Stimulated activated naive CD8-positive, alpha-beta T cell treated with anti-CD3 and anti-CD28 coated beads, Interleukin-15, Interleukin-2, amounts not matched to agents 100 U/mL and 50 U/mL, for 24 hours (primary cell): ENCODE measurements around the gene DPYD.
A peak's percentile ranks its signal among the peaks of the same experiment; 100 is the strongest.

Source experiments
- ATAC-seq: fragments of 150-1000 bp; cut with Tn5 transposase; one replicate; pipeline ENCODE4 v1.10.0; 2021
- DNase-seq: peaks from one replicate; pipeline ENCODE4 v3.0.0; 2021

The DPYD gene

DNA sequence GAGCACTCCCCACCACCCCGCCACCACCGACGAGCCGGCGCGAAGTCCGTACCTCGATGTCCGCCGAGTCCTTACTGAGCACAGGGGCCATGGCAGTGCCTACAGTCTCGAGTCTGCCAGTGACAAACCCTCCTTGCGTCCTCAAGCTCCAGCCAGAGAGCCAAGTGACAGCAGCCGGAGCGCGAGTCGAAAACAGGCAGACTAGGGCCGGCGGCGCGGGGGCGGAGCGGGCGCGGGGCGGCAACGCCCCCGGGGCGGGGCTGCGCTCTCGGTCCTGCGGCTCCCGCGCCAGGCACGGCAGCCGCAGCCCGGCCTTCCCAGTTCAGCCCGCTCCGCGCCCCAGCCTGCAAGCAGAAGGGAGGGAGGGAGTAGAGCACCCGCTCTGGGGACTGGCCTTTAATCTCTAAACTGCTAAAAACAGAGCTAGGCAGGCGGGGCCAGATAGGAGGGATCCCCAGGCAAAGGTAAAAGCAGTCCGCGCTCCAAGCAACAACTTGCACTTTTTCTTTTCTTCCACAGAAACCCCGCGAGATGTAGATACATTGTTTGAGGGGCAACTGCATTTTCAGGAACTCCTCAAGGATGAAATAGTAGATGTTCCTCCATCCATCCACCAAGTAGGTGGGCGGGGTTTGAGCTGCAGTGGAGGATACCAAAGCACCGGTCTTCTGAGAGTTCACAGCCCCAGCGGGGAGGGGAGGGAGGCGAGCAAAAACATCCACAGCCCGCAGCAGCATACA, at the start of gene DPYD:
Gene DPYD, minus strand, starts transcription at position 203 of the 740 bp plus-strand sequence. Its CDS starts 112 bp downstream, at position 91.
- ATAC-seq: peak; percentile 94
- DNase-seq: peak; percentile 86

DNA sequence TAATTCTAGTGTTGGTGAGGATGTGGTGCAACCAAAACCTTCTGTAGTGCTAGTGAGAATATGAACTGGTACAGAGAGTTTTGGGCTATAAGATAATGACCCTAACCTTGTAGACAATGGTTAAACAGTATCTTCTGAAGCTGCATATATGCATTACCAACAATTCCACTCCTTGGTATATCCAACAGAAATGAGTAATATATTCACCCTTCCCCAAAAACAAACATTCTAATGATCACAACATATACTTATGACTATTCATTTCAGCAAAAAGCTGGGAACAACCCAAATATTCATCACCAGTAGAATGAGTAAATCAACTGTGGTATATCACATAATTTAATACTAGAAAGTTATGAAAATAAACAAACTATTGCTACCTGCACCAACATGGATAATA, 39.6 kb upstream of the DPYD start:
- DNase-seq: no peak
- ATAC-seq: no peak

DNA sequence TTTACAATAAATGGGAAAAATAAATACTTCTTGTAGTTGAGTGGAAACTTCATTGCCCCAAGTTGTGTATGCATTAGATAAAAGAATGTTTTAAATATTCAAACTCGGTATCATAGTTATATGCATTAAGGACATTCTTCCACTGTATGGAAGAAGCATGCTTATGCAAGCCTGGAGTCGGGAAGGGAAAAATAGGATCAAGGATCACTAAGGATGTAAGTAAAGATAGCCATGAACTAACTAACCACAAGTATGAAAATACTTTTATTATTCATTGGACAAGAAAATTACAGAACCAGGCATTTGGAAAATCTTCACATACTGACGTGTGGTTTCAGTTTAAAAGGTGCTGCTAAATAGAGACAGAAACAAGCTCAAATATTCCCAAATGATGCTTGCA, 26.9 kb upstream of the DPYD start:
- DNase-seq: no peak
- ATAC-seq: no peak

DNA sequence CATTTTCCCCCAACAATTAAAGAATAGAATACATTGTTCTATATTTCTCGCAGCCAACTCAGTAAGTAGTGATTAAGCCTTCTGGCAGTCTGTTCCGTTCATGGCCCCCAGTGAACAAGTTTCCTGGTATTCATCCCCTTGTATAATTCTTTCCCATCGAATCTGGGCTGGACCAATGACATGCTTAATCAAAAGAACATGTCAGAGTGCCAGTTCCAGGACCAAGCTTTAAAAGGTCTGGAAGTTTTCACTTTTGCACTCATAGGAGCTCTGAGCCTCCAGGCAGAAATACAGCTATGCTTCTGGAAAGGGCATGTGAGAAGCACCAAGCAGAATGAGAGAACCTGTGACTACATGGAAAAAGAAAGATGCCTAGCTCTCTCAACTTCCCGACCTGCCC, 22.5 kb upstream of the DPYD start:
- no peak for DNase-seq
- no peak for ATAC-seq

DNA sequence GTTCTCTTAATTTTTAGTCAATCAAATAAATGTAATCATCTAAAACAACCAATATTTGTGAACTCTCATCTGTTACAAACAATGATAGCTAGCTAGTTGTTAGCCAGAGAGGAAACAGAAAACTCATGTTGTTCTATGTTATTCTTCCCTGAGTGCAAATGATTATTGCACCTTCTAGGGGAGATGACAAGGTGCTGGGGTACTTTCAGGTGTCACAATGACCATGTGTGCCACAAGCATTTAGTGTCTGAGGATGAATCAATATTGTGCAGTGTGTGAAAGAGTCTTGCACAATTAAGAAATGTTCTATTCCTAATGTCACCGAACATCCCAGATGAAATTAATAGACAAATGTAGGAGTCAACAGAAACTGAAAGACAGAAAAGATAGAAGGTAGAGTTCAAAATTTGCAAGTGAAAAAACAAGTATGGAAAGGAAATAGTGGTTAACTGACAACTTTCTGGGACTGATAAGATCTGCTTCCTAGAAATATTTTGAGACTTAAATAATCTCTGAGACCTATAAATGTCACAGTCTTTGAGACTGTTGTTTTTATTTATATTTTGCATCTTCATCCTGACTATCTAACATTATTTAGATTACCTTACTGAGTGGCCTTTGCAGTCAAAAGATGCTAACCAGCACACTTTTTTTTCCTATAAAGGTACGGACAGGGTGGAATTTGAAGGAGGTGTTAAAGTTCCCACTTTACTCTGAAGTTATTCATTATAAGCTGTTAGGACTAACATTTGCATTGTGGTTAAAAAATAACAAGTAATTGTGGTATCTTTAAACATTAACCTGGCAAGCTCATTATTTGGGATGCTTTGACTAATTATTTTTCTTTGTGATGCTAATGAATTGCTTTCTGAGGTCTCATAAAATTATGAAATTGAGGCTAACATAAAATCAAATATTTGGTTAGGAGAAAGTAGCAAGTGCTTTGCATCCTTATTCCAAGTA, 21.6 kb upstream of the DPYD start:
- peak; percentile 28 for ATAC-seq
- no peak for DNase-seq

DNA sequence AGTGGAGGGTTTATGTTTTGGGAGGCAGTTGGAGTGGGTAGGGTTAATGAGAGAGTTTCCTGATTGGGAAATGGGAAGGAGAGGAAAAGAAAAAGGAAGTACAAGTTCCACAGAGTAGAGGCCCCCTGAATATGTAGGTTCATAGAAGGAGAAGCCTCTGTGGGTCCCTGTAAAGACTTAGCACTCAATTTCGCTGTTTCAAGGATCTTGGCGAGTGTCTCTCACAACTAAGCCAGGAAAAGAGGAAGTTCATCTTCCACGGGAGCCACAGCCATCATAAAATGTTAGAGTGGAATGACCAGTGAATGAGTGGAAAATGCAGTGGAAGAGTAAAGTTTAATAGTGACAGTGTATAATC, 17.4 kb upstream of the DPYD start:
- no peak for ATAC-seq
- DNase-seq: no peak

DNA sequence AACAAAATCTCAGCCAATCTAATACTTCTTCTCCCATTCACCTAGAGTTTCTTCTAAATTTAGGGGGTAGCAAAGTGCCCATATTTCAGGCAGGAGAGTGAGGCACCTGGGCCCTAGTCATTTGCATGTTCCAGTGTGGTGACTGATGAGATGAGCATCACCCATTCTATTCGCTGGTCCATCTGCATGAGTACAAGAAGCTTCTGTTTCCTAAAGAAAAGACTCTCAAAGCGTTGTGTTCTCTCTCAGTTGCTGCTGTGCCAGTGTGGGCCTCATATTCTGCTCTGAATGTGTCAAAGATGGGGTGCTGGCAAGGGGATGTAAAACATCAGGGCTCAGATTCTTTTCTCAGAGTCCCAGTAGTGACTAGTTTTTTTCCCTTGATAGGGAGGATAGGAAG, 16.1 kb upstream of the DPYD start:
- no peak for DNase-seq
- no peak for ATAC-seq

DNA sequence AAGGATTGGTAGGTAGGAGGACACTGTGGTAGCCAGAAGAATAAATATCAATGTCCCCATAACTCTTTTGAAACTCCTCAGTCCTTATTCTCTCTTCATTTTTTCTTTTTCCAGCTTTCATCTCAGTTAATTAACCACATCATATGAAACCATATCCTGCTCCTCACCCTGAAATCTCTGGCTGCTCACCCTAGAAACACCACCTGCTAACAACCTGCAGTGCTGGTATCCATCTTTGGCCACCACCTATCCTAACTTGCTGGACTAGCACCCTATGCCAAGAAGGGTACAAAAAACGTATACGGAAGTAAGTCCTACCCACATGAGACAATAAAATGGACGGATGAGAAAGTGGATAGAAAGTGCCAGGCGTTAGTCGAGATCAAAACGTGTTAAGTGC, 13.7 kb upstream of the DPYD start:
- ATAC-seq: no peak

DNA sequence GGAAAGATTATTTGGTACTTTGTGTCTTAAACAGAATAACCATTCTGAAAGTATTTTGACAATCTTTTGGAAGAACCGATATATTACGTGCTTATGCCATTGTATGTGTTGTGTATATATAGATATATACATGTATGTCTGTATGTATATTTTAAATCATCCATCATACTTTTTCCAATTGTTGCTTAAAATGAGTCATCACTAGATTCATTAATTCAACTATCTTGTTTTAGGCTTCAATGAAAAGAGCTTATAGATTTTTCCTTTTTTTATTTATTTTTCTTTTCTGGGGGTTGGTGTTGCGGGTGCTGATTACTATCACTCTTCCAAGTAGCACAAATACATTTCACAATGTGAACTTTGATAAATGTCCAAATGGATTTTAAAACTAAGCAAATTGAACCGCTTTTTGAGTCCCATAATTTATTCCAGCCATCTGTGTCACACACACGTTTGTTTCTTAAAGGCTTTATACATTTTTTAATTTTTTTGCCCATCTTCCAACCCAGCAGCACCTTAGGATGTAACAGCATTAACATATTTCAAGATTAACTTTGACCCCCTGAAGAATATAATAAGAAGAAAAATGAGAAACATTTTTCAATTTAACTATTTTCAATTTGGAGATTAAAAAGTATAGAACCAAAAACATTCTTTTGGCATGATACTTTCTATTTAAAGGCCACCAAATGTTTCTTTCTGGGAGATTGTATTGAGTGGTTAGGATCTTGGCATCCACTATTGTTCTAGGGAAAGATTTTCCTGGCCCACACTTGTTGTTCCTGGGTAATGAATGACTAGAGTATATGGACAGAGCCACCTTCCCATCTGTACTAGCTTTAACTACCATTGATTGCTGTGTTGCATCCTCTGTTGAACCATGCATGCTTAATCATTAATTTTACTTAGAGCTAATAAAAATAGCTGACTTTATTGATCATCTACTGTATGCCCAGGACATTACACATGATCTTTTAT, 9.3 kb upstream of the DPYD start:
- no peak for DNase-seq
- no peak for ATAC-seq

More for the DNA sequence above, 13.7 kb upstream of the DPYD start:
- DNase-seq: no peak

DNA sequence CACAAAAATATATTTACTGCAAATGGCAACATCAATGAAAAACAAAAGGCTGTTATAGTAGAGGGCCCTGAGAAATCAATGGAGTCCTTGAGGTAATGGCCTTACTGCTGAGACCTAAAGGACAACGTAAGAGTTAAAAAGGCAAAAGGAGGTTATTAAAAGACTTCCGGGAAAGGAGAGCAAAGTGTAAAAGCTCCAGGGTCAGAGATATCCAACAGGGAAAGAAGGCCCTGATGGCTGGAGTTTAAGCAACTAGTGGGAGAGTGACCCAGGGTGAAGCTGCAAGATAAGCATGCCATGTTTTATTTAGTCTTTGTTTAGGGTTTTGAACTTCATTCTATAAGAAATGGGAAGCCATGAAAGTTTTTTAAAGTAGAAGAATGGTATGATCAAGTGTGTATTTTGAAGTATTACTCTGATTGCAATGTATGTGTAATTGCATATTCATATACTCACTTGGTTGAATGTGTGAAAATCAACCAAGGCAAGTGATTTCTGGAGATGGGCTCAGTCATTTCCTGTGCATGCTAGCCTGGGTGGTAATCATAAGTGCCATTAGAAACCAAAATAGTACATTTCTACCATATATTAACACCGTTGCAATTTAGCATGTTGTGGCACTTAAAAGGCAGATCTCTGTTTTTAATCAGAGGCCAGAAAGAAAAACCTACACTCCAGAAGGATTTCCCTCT, 5.3 kb upstream of the DPYD start:
- ATAC-seq (no peak), DNase-seq (no peak)

DNA sequence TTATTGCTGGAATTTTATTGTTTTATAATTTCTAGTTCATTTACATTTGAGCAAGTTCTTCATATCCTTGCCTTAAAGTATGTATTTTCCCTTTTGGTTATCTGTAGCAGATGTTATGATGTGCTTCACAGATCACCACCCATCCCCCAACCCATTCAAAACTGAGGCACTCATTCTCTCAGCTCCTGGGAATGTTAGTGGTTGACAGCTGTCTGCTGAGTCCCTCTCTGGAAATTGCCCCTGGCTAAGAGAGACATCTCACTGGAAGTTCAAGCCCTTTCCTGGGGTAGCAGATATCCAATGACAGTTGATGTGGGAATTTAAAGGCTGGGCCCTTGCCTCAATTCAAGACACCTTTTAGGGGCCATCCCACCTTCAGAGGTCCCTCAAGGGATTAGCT, 4.3 kb upstream of the DPYD start:
- ATAC-seq: no peak
- no peak for DNase-seq

DNA sequence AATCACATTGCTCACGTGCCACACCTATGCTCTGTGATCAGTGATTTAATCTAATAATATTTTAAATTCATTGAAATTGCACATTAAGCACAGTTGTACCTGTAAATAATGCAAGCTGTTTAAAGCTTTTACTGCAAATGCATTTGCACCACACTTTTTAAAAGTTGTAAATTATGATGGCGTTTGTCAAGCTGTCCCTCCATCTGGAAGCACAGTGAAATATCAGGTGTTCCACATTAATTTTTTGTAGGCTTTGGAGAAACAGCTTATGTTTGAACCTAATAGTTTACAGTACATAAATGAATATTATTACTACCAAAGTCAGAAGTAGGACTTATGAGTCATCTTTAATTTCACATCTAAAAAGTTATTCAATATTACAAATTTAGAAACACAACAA, 3.0 kb upstream of the DPYD start:
- DNase-seq: no peak
- no peak for ATAC-seq

DNA sequence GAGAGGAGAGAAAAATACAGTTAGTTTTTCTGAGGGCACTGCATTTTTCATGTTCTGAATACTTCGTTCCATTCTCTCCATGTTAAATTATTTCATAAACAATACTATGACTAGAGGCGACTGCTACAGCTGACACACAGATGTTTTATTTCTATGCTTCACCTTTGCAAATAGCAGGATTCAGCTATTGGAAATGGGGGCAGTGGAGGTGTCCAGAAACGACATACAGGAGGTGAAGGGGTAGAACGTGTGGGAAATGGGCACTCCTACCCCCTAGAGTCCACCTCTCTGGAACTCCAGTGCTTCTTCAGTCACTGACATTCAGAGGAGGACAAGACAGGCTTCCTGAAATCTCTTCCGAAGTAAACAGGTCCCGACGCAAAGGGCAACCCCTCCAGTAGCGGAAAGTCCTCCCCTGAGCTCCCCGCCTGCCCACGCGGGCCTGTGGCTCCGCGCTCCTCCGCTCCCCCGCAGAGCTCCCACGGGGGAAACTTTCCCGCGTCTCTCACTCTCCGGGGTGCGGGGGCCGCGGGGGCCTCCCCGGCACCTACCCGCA, 480 bp downstream of the DPYD start:
- no peak for DNase-seq

DNA sequence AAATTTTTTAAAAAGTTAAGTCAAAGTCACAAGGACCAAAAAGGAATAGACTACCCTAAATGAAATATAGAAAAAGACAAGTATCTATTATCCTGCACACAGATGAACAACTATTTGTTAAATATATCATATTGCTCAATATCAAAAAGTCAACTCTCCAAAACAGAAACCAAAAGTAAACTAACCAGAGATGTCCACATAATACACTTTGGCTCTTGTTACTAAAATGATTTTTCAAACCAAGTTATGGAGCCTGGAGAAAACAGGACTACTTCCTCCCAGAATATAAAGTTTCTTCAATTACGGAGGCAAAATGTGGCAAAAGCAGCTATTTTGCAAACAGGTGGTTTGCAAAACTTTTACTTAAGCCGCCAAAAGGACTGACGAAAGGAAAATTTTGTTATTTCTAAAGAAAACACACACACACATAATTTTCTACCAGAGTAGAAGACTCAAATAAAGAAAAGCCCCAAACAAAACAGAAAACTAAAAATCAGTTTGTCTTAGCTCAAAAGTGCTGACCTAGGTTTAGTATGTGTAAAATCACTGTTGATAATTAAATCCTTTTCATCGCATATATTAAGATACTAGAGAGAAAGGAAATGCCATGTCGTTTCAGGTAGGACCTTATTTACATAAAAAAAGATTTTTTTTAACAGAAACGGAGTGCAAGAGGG, 1.1 kb downstream of the DPYD start:
- DNase-seq: no peak

More for the DNA sequence above, 480 bp downstream of the DPYD start:
- ATAC-seq: peak; percentile 24

DNA sequence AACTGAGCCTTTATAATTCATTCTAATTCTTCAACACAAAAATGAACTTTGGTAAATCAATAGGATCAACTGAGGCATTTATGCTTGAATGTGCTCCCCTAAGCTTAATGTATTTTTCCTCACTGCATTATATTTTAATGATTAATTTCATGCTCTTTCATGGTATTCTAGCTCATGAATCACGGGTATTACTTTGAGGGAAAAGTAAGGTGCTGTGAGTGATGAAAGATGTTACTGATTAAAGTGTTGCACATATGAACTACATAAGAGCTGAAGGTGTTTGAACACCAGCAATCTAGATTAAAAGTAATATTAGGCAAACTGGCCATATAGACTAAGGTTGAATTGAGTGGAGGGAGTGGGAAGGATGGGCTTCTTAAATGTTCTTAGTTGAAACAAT, 1.9 kb downstream of the DPYD start:
- no peak for ATAC-seq

More for the DNA sequence above, 1.1 kb downstream of the DPYD start:
- no peak for ATAC-seq

DNA sequence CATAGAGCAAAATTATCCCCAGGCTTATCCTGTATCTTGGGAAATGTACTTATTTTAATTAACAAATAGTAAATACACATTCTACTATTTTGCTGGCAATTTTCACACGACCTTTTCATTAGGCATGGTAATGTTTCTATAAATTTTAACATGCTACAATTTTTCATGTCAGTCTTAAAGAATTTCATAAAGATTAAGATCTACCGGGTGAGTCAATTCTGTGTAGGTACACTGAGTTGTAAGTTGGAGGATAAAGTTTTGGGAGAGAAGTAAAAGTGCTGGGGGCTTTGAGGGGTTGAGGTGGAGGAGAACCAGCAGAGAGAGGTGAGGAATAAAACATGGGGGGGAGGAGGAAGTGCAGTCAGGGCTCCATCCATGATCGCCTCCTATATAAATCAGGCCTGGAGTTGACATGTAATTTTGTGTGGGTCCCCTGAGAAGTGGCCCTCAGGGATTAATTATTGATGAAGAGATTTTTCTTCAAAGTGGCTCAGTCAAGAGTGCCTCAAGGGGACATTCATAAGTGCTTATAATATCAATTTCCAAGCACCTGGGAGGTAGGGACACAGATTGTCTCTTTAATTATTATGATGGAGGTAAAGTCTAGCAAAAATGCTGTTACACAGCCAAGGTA, 7.2 kb downstream of the DPYD start:
- no peak for ATAC-seq
- DNase-seq: no peak

More for the DNA sequence above, 1.9 kb downstream of the DPYD start:
- DNase-seq: no peak

DNA sequence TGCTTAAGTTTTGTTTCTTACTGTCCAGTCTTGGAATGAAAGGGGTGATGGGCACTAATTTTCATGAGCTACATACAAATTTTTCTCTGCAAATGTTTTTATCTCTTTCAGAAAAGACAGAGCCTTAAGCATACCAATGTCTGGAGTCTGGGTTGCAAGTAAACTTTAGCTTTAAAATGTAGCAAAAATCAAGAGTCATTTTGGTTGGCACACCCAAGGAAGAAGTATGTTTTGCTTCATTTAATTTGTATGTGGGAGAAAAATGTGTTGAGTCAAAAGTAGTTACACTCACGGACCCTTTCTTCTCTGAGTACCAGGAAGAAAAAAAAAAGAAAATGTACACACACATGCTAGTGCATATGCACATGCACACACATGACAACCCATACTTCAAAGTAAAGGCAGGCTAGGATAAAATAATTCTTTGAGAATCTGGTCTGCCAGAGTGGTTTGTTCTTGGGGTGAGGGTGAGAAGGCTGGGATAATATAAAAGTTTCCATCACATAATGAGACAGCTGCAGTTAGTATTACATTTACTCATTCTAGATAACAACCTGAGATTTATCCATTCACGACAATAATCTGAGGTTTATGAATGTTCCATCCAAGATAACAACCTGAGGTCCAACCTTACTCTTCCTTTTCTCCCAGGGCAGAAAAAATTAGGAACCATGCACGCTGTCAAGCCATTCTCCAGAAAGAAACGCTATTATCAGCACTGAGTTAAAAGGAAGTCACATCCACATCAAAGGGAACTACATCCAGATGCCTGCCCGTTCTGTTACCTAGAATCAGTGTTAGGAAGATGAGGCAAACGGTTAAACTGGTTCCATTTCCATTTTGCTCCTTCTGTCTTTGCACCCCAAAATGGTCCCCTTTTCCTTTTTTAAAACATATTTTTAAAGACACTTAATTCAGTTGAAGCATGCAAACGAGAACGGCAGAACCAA, 9.3 kb downstream of the DPYD start:
- ATAC-seq: peak; percentile 46

DNA sequence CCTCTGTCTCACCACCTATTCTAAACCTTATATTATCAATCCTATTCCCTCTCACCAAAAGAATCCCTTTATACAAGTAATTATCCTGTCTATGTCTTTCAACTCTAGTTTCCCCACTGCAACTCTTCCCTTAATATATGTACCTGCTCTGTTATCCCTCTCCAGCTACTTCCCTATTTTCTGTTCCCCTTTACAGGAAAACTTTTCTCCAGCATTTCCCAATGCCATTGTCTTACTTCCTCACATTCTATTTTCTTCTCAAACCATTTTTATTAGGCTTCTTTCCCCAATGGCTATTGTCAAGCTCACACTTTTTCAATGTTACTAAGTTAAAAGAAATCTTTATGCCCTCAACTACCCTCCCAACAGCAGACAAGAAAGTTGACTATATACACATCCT, 11.6 kb downstream of the DPYD start:
- no peak for DNase-seq
- no peak for ATAC-seq

More for the DNA sequence above, 9.3 kb downstream of the DPYD start:
- no peak for DNase-seq

DNA sequence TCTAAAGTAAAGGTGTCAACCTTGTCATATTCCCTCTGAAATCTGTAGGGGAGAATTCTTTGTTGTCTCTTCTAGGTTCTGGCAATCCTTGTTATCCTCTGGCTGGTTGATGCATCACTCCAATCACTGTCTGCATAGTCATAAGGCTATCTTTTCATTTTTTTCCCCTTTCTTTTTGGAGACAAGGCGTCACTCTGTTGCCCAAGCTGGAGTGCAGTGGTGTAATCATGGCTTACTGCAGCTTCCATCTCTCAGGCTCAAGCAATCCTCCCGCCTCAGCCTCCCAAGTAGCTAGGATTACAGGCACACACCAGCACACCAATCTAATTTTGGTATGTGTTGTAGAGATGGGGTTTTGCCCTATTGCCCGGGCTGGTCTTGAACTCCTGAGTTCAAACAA, 12.9 kb downstream of the DPYD start:
- ATAC-seq: no peak
- no peak for DNase-seq
